AG09309 (cell line): ENCODE results near the gene PSG7.
"Not testable (repeated sequence)": the region's sequence is repeated elsewhere in the genome, so short reads cannot be mapped to it uniquely, and the experiment has no call there.

Experiments used
- DNase-seq: peaks from one replicate; pipeline ENCODE4 v3.0.0-alpha.2; 2010; ENCODE audit warnings: low read depth
- H3K4me3 ChIP-seq: 2 replicates; pipeline ENCODE4 v1.5.1; 2011; ENCODE audit warnings: mild to moderate bottlenecking, low read depth, low read length, moderate library complexity; ENCODE audit not compliant: control insufficient read depth
- CTCF ChIP-seq: IDR thresholded peaks from 2 replicates; pipeline ENCODE4 v1.5.1; 2011; ENCODE audit warnings: mild to moderate bottlenecking, low read depth, low read length, inconsistent platforms; ENCODE audit not compliant: insufficient read depth, control insufficient read depth; ENCODE audit errors: missing control alignments

PSG7 gene

GRCh38 chr19:42879613-42880012 is 57.4 kb downstream of the PSG7 start, which contains the start of gene PSG1:
Gene PSG1 (minus strand): TSS chr19:42879713. CDS start chr19:42879581, 132 bp downstream.
- no peak within 1 kb of the TSS for H3K4me3 ChIP-seq
- no peak for TF ChIP-seq CTCF
- DNase-seq = no peak

GRCh38 chr19:42876596-42876995 is 60.4 kb downstream of the PSG7 start:
- DNase-seq, H3K4me3 ChIP-seq: not testable (repeated sequence)

- H3K4me3 ChIP-seq, DNase-seq: not testable (repeated sequence)
These were observed 61.1 kb downstream of the PSG7 start for GRCh38 chr19:42875881-42876280.

GRCh38 chr19:42874901-42875813 is 61.9 kb downstream of the PSG7 start:
- H3K4me3 ChIP-seq = not testable (repeated sequence)
- peak; percentile 14 for DNase-seq

GRCh38 chr19:42874136-42874535 is 62.9 kb downstream of the PSG7 start:
- DNase-seq, H3K4me3 ChIP-seq: not testable (repeated sequence)
